ENCODE measurements around the gene PADI1.
"Not testable (repeated sequence)": the region's sequence is repeated elsewhere in the genome, so short reads cannot be mapped to it uniquely, and the experiment has no call there.

The PADI1 gene

DNA sequence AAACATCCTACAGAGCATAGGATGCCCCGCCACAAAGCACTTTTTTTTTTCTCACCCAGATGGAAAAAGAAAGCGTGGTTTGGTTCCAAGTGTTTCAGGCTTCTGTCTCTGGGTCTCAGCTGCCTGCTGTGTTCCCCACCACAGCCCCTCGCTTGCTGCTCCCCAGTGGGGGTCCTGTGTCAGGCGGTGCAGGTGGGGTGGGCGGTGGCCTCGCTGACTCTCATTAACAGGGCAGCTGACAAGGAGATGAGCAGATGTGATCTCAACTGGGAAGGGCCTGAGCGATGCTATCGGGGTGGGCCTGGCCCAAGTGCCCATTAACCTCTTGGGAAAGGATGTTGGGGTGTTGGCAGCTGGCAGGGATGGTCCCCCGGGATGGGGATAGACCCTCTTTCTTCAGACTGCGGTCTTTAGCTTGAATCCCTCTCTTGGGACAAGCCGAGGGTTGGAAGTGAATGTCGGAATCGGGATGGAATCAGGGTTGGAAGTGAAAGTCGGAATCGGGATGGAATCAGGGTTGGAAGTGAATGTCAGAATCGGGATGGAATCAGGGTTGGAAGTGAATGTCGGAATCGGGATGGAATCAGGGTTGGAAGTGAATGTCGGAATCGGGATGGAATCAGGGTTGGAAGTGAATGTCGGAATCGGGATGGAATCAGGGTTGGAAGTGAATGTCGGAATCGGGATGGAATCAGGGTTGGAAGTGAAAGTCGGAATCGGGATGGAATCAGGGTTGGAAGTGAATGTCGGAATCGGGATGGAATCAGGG, 36.3 kb downstream of the PADI1 start:
- DNase-seq (ENCODE audit: low read depth in 1 of 2, low spot score in 1 of 2): not testable (repeated sequence)

DNA sequence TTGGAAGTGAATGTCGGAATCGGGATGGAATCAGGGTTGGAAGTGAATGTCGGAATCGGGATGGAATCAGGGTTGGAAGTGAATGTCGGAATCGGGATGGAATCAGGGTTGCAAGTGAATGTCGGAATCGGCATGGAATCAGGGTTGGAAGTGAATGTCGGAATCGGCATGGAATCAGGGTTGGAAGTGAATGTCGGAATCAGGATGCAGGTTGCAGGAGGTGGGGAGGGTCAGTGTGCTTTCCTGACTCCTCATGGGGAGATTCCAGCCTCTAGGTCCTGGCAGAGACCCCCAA, 36.8 kb downstream of the PADI1 start:
- not testable (repeated sequence) for DNase-seq (ENCODE audit: low read depth in 1 of 2, low spot score in 1 of 2)

DNA sequence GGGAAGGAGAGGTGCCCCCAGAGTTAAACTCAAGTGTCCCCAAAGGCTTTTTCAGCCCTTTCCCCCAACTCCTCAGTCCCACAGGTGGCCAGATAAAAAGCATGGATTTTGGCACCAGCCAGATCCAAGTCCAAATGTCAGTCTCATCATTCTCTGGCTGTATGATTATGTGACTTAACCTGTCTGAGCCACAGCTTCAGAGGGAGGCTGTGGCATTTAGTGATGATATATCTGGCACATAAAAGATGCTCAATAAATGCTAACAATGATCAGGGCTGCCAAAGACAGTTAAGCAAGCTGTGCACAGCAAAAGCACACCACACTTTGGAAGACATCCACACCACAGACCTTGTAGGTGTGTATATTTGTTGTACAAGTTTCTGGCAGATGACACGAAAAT, 38.3 kb downstream of the PADI1 start:
- DNase-seq (ENCODE audit: low read depth in 1 of 2, low spot score in 1 of 2): no peak

DNA sequence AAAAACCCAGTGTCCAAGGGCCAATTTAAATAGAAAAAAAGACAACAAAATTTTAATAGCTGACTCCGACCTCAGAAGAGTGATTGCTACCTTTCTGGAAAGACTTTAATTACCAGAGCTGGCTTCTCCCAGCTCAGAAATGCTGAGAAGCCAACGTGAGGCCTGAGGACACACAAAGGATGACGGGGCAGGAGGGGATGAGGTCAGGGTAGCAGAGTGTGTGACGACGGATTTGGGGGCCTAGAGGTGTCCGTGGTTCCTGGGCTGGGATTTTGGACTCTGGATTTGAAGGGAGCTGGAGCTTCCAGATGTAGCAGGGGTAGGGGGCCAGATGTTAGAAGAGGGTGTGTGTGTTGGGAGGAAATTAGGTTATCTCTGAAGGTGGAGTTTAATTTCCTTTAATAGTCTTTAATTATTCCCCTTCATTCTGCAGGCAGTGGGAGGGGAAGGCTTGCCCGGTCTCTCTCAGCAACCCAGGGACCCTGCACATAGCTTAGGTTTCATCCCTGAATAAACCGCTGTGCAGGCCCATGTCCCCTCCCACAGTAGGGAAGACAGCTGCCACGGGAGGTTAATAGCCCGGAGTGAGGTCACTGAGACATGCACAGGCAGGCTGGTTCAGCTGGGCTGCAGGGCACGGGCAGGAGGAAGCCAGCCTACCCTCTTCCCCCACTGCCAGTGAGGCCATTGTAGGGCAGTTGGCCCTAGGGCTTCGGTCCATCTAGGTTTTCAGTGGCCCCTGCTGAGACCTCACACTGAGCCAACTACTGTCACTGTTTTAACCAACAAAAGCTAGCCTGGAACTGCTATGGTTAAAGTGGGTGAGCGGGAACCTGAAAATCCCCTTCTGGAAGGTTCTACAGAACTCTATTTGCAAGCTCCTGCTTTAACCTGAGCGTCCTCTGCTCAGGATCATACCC, 40.2 kb downstream of the PADI1 start:
- no peak for DNase-seq (ENCODE audit: low read depth in 1 of 2, low spot score in 1 of 2)

DNA sequence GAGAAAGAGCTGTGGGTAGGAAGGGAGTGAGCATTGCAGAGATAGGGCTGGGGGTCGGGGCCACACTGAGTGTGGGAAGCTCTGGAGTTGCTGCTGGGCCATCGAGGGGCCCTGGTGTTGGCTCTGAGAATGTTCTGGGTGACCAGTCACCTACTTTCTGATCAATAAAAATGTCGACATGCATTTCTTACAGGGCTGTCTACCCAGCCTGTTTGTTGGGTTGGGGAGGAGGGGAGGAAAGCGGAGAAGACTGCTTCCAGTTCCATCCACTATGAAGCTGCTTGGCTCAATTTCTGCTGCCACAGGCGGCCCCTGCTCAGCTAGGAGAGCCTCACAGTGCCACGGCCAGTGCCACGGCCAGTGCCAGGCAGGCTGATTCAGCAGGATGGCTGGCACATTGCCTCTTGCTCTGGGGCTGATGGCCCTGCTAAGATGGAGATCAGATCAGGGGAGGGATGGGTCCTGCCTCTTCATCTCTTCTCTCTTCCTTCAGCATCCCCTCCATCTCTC, 40.9 kb downstream of the PADI1 start:
- DNase-seq (ENCODE audit: low read depth in 1 of 2, low spot score in 1 of 2): no peak

DNA sequence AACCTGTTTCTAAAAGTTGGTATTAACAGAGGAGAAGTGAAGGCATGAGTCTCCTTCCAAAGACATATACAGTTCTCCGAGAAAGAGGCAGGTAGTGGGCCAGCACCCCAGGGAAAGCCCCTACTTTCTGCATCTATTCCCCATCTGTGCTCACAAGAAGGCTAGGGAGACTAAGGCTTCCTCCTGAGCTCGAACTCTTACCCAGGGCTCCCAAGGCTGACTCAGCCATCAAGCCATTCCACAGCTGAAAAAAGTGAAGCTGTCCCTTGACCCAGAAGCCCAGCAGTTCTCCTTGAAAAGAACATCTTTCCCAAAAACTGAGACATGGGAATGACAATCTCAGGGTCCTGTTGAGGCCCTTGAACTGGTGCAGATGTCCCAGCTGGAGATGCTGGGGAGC, 42.0 kb downstream of the PADI1 start:
- DNase-seq (ENCODE audit: low read depth in 1 of 2, low spot score in 1 of 2): no peak

DNA sequence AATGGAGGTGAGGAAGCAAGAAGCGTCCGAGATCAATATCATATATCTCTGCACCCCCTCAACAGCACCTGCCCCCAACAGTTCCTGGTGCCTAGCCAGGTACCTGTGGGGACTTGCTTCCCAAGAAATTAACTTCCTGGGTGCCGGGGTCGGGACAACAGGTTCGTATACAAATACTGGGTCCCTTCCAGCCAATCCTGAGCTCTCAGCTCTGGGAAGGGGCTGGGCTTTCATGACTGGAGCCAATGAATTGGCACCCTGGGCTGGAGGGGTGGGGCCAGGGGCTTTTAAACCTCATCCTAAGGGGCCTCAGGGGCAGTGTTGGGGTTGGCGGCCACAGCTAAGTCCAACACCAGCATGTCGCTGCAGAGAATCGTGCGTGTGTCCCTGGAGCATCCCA, 43.9 kb downstream of the PADI1 start, which contains the start of gene PADI3:
PADI3 (plus strand) TSS at position 318 of the 400 bp plus-strand sequence; CDS start at position 358, 40 bp downstream.
- no peak for DNase-seq (ENCODE audit: low read depth in 1 of 2, low spot score in 1 of 2)

DNA sequence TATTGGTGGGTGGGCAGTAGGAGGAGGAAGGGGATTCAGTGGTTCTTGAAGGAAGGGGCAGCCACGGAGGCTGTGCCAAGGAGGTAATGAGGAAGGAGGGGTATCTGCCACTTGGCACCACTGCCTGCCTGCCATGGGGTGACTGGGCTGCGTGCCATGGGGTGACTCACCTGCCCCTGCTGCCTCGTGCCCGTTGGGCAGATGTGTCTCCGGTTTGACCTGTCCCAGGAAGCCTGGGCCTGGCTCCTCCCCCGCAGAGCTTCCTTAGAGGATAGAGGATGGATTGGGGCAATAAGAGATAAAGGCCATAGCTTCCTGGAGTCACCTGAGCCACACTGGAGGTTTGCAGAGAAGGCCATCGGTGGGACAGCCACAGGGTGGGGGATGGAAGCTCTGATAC, 45.7 kb downstream of the PADI1 start:
- DNase-seq (ENCODE audit: low read depth in 1 of 2, low spot score in 1 of 2): no peak

DNA sequence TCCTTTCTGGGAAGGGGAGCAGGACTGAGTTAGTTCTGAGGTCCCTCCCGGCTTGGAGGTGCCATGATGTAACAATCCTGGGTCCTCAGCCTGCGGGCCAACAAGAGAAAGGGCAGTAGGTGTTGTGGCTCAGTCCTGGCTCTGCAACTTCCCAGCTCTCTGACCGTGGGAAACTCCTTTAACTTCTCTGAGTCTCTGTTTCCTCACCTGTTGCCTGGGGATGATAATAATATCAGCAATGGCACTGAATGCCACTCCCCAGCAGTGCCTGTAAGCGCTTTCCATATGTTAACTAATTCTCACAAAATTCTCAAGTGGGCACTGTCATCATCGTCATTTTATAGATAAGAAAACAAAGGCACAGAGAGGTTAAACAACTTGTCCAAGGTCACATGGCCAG, 46.3 kb downstream of the PADI1 start:
- DNase-seq (ENCODE audit: low read depth in 1 of 2, low spot score in 1 of 2): no peak

DNA sequence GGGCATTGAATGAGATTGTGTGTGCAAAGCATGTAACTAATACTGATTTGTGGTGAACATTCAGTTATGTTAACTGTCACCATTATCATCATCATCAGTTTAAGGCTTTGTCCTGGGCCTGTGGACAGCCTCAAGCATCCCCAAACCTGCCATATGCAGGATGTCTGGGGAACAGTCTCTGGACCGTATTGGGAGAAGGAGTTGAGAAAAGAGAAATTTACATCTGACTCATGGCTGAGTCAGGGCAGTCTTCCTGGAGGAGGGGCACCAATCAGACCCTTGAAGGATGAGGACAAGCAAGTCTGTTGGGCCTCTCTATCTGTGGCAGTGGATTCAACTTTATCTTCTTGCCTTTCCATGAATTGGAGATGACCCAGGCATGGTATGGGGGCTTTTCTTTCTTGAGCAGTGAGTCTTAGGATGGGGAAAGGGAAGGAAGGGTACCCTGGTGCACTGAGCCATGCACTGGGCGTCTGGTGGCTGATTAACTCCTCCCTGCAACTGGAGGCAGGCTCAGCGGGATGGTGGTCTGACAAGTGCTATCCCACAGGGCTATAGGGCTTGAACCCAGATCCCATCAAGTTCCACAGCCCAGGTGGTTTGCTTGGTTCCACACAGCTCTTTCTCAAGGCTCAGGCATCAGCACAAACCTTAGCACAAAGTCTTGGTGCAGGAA, 46.9 kb downstream of the PADI1 start:
- no peak for DNase-seq (ENCODE audit: low read depth in 1 of 2, low spot score in 1 of 2)

DNA sequence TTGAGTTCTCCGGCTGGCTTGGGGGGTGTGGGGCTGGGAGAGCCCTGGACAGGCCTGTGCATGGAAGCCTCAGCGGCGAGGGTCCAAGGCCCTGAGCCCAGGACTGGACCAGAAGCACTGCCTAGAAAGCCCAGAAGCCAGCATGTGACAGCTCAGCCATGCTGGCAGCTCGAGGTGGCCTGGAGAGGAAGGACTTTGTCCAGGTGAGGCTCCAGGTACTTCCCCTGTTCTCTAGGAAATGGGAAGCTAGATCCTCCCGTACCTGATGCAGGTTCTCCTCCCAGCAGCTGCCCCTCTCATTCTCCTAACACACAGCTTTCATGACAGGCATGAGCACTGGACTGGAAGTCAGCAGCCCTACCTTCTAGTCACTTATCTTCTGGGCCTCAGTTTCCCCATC, 50.4 kb downstream of the PADI1 start:
- no peak for DNase-seq (ENCODE audit: low read depth in 1 of 2, low spot score in 1 of 2)

DNA sequence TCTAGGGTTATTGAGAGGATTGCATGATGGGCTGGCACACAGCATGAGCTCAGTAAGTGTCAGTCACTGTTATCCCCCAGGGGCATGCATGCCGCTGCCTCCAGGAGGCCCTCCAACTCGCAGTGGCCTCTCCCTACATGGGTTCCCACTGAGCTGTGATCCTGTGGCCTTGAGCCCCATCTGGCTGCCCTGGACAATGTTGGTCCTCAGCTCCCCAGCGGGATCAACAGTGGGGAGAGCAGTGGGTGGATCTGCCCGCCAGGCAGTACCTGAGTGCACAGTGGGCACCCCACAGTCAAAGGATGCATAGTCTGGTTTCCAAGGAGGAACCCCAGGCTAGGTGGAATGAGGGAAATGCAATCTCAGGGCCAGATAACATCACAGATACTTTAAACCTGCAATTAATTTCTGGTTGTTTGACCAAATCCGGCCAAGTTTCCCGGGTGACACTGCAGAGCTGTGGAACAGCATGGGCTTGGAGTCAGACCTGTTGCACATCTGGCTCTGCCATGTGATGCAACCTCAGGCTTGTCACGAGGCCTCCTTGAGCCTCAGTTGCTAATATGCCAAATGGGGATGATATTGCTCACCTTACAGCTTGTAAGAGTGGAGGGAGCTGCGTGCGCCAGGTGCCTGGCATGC, 53.3 kb downstream of the PADI1 start:
- no peak for DNase-seq (ENCODE audit: low read depth in 1 of 2, low spot score in 1 of 2)

DNA sequence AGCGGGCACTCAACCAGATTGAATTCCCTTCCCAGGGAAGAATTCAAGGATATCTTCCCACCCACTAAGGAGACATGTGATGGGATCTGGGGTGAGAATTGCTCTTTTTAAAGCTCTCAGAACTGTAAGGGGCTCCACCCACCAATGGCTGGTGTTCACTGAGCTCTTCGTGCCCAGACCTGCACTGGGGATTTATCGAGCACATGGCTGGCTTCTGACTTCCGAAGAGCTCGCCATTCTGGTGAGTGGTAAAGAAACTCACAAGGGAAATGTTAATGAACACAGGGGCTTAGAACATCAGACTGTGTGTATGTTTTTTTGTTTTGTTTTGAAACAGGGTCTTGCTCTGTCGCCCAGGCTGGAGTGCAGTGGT, 53.8 kb downstream of the PADI1 start:
- DNase-seq (ENCODE audit: low read depth in 1 of 2, low spot score in 1 of 2): no peak

DNA sequence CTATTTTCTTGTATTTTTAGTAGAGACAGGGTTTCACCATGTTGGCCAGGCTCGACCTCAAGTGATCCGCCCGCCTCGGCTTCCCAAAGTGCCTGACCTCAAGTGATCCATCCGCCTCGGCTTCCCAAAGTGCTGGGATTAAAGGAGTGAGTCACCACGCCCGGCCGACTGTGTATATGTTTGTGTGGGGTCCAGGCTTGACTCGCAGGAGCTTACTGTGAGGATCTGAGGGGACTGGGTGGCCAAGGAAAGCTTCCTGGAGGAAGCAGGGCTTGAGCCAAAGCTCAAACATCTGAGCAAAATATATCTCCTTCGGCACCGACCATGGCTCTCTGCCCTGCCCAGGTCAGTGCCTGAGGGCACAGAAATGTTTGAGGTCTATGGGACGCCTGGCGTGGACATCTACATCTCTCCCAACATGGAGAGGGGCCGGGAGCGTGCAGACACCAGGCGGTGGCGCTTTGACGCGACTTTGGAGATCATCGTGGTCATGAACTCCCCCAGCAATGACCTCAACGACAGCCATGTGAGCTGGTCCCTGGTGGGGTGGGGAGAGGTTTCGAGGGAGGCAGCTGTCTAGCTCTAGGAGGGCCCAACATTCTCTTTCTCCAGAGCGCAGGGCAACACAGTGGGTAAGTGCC, 54.4 kb downstream of the PADI1 start:
- DNase-seq (ENCODE audit: low read depth in 1 of 2, low spot score in 1 of 2): no peak

DNA sequence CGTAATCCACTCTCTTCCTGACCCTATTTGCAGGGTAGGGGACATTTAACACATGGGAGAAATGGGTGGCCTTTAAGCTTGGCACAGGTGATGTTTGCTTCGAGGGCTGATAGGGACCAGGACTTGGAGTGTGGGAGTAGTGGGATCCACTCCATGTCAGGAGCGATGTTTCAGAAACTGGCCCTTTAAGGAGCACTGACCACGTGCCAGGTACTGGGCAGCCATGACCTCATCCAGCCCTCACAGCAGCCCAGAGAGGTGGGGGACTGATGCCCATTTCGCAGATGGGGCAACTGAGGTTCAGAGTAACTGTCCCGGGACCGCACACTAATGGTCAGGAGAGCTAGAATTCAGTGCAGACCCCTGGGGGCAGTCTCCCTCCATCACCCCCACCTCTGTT, 55.3 kb downstream of the PADI1 start:
- no peak for DNase-seq (ENCODE audit: low read depth in 1 of 2, low spot score in 1 of 2)

DNA sequence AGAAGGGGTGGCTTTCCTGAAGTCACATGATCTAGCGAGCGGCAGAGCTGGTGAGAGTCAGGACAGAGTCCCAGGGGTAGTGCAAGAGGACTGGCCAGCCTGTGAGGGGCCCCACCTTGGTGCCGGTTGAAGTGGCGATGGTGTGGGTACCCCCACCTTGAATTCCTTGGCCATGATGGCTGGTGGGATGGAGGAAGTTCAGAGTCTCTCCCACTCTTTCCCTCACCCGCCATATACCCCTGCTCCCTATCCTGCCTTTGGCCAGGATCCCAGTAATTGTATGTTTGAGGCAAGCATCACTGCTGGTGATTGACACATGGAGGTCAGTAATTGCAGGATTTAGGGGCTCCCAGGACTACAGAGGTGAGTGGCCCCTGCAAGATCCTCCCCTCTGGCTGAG, 55.8 kb downstream of the PADI1 start:
- no peak for DNase-seq (ENCODE audit: low read depth in 1 of 2, low spot score in 1 of 2)

DNA sequence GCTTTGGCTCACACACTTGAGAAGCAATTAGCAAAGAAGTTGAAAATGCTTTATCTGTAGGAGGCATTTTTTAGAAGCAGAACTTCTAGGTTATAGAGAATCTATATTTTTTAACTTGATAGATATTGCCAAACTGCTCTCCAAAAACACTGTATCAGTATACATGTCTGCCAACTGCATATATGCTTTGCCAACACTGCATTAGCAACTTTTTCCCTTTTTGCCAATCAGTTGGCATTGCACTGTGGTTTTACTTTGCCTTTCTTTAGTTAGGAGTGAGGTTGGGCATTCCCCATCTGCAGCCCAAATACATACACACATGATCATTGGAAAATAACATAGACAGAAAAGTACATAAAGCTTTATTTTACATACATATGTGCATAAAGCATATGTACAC, 59.0 kb downstream of the PADI1 start:
- no peak for DNase-seq (ENCODE audit: low read depth in 1 of 2, low spot score in 1 of 2)

DNA sequence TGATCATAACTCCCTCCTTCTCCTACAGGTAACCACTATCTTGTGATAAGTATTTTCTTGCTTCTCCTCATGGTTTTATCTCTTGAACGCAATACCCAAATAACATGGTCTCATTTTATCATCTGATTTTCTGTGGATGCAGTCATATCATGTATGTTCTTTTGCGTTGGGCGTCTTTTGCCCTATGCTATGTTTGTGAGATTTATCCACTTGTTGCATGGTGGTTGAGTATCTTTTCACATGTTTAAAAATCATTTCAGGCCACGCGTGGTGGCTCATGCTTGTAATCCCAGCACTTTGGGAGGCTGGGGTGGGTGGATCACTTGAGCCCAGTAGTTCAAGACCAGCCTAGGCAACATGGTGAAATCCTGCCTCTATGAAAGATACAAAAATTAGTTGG, 59.5 kb downstream of the PADI1 start:
- no peak for DNase-seq (ENCODE audit: low read depth in 1 of 2, low spot score in 1 of 2)

DNA sequence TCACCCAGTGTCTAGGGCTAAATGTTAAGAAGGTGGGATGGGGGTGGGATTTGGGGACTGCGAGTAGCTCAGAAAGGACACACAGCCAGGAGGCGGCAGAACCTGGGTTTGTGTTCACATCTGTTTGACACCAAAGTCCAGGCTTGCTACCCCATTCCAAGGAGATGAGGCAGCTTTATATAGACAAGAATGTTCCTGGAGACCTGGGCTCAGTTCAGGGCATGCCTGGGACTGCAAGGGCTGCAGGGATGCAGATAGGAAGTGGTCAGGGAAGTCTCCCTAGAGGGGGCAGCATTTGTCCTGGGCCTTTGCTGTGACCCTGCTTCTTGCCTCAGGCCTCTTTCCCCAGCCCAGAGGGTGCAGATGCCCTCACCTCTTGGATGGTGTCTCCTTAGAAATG, 60.2 kb downstream of the PADI1 start:
- DNase-seq (ENCODE audit: low read depth in 1 of 2, low spot score in 1 of 2): no peak

DNA sequence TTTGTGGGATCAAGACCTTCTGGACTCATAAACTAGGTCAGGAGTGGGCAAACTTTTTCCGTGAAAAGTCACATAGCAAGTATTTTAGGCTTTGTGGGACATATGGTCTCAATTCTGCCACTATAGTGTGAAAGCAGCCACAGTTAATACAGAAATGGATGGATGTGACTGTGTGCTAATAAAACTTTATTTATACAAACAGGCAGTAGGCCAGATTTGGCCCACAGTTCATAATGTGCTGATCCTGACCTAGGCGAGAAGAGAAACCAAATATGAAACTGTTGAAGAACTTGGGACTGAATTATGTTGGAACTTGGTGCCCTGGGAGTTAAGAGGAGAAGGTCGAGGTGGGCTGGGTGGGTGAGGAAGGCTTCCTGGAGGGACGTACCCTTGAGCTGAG, 61.0 kb downstream of the PADI1 start:
- DNase-seq (ENCODE audit: low read depth in 1 of 2, low spot score in 1 of 2): no peak

All from activated T-helper 1 cell treated with anti-CD3 and anti-CD28 coated beads, Interleukin-2, amount 50 U/mL, for 16 hours (primary cell).